ENCODE measurements around the gene GTF2A1L.

DNA sequence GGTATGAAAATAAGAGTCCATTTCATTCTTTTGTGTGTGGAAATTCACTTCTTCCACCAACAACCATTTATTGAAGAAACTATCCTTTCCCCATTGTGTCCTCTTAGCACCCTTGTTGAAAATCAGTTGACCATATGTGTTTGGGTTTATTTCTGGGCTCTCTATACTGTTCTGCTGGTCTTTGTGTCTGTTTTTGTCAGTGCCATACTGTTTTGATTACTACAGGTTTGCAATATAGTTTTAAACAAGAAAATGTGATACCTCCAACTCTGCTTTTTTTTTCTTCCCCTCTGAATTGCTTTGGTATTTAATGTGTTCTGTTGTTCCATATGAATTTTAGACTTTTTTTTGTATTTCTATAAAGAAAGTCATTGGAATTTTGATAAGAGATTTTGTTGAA is 8.4 kb downstream of the GTF2A1L start:
- TF ChIP-seq, protein P1, sequence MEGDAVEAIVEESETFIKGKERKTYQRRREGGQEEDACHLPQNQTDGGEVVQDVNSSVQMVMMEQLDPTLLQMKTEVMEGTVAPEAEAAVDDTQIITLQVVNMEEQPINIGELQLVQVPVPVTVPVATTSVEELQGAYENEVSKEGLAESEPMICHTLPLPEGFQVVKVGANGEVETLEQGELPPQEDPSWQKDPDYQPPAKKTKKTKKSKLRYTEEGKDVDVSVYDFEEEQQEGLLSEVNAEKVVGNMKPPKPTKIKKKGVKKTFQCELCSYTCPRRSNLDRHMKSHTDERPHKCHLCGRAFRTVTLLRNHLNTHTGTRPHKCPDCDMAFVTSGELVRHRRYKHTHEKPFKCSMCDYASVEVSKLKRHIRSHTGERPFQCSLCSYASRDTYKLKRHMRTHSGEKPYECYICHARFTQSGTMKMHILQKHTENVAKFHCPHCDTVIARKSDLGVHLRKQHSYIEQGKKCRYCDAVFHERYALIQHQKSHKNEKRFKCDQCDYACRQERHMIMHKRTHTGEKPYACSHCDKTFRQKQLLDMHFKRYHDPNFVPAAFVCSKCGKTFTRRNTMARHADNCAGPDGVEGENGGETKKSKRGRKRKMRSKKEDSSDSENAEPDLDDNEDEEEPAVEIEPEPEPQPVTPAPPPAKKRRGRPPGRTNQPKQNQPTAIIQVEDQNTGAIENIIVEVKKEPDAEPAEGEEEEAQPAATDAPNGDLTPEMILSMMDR (IDR thresholded peaks at IDR 0.05 in 4 of 5, conservative IDR thresholded peaks at IDR 0.05 in 1 of 5), result no peak
- no peak for TF ChIP-seq POLR2A (IDR thresholded peaks at IDR 0.05)

All from gastrocnemius medialis (tissue), 4 donors.